Measurements from ENCODE around the gene DOCK11.
"Not testable (repeated sequence)": the region's sequence is repeated elsewhere in the genome, so short reads cannot be mapped to it uniquely, and the experiment has no call there.

Gene DOCK11

DNA sequence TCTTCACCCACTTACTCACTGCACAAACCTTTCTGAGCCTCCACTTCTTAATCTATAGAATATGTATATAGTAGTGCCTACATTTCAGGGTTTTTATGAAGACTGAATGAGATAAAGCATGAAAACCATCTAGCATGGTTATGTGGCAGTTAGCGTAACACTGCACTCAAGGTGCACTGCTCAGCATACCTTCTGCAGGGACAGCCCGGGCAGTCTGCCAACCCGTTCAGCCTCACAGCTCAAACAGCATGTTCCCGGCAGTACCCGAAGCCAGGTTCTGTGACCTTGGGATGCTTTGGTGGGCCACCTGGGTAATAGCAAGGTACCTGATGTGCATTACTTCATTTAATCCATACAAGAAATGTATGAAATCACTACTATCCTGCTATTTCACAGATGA lies 81.4 kb downstream of the DOCK11 start:
- DNase-seq: no peak

DNA sequence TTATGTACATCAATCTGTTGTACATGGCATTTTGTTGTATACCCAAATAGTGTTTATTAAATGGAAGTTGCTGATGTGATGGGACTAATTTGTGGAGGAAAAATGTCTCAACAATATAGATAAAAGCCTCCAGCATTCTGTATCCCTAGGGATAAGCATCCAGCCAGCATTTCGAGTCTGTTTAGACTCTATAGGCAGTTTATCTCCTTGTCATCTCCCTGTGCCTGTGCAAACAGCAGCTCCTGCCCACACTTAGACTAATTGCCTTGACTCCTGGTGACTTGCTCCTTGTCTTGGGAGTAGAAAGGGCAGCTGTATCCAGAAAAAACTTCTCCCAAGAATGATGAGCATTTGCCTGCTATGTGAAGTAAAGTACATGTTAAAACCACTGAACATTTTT lies 83.8 kb downstream of the DOCK11 start:
- DNase-seq: no peak

DNA sequence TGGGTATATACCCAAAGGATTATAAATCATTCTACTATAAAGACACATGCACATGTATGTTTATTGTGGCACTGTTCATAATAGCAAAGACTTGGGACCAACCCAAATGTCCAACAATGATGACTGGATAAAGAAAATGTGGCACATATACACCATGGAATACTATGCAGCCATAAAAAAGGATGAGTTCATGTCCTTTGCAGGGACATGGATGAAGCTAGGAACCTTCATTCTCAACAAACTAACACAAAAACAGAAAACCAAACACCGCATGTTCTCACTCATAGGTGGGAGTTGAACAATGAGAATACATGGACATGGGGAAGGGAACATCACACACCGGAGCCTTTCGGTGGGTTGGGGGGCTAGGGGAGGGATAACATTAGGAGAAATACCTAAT lies 87.3 kb downstream of the DOCK11 start:
- not testable (repeated sequence) for DNase-seq

DNA sequence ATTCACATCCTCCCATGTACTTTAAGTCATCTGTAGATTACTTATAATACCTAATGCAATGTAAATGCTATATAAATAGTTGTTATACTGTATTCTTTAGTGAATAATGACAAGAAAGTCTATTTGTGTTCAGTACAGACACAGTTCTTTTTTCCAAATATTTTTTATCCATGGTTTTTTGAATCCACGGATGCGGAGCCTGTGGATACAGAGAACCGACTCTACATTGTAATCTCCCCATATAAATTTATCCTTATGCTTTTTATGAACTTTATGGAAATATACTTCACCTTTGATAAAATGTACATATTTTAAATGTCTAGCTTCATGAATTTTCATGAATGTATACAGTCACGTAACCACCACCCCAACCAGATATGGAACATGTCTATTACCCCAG lies 88.2 kb downstream of the DOCK11 start:
- no peak for DNase-seq

DNA sequence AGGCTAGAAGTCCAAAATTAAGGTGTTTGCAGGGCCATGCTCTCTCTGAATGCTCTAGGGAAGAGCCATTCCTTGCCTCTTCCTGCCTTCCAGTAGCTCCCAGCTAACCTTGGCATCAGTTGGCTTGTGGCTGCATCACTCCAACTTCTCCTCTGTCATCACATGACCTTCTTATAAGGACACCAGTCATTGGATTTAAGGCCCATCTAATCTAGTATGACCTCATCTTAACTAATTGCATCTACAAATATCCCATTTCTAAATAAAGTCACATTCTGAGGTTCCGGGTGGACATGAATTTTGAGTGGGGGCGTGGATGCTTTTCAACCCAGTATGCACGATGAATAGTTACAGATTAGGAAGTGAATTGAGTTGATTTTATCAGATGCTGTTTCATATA lies 89.7 kb downstream of the DOCK11 start:
- no peak for DNase-seq

DNA sequence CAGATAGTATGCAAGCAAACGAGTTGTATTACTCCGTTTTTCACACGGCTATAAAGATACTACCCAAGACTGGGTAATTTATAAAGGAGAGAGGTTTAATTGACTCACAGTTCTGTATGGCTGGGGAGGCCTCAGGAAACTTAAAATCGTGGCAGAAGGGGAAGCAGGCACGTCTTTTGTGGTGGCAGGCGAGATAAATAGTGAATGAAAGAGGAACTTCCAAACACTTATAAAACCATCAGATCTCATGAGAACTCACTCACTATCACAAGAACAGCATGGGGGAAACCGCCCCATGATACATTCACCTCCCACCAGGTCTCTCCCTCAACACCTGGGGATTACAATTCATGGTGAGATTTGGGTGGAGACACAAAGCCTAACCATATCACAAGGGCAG lies 90.6 kb downstream of the DOCK11 start:
- DNase-seq: not testable (repeated sequence)

DNA sequence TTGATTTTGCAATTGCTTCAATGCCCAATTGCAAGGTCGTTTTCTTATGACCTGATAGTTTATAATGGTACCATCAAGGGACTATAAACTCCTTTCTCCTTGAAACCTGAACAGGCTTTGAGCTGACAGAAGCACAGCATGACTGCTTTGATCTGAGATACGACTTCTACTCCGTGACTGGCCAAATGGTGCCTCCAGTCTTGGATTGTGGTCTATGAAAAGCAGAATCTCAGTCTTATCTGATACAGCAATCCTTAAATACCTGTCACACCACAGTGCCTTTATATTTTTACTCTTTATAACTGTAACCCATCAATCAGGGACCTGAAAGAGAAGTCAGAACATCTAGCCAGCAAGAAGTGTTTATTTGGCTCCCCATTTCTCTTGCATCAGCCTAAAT lies 93.1 kb downstream of the DOCK11 start:
- DNase-seq: no peak

DNA sequence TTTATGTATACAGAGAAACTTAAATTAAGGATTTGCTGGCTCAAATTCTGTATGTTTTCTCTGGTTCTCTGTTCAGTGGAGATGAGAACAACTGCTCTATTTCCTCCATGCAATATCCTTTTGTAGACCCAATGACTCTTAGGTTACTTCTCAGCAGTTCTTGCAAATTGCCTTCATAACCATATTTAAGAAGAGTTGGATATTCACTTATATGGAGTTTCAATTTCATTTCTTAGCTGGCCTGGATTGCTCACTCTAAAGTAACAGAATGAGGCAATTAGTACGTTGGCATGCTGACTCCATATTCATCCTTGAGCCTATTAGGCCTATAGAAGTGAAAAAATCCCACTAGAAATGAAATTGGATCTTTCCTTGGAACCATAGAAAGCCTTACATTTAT lies 93.6 kb downstream of the DOCK11 start:
- no peak for DNase-seq

DNA sequence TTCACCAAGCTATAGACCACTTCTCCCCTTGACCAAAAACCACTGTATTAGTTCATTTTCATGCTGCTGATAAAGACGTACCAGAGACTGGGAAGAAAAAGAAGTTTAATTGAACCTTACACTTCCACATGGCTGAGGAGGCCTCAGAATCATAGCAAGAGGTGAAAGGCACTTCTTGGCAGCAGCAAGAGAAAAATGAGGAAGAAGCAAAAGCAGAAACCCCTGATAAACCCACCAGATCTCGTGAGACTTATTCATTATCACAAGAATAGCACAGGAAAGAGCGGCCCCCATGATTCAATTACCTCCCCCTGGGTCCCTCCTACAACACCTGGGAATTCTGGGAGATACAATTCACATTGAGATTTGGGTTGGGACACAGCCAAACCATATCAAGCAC lies 97.8 kb downstream of the DOCK11 start:
- no peak for DNase-seq

DNA sequence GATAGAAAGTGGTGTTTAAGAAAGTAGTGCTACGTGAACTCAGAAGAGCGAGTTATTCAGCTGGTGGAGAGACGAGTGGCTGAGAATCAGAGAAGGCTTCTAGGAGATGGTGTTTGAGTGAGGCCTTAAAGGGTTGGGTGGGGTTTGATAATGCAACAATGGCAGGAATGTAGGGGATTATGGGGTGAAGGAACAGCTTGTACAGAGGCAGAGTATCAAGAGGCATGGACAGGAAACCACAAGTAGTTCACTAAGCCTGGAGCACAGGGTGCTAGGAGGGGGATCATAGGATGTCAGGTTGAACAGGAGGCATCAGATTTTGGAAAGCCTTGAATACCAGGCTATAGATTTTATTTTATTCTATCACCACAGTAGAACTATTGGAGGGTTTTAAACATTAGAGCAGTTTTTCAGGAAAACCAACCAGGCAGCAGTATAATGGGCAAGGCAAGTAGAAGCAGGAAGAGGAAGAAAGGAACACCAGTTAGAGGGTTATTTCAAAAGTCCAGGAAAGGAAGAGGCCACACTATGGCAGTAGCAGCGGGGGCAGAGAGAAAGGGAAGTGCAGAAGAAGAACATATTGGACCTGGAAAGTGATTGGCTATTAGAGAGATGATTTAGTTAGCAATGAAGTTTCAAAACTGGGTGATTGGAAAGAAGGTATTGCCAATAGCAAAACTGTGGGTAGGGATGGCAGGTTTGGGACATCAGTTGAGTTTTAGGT lies 99.2 kb downstream of the DOCK11 start:
- DNase-seq: peak; percentile 6

DNA sequence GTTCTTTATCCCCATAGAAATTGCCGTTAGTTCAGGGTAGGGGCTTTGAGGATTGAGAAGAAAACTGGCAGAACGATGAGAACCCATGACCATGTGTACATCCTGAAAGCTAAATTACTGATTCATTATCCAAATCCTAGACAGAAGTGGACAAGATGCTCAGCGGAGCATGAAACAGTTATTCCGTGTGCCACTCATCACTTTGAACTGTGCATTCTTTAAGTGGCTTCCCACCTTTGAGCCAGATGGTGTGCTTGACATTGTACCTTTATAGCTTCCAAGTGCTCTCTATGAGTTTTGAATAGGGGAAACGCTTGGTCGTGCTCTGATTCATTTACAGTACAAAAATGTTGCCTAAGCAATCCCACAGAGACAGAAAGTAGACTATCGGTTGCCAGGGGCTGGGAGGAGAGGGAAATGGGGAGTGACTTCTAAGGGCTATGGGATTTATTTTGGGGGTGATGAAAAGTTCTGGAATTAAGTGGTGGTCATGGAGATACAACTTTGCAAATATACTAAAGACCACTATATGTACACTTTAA lies 100.0 kb downstream of the DOCK11 start:
- DNase-seq: no peak

DNA sequence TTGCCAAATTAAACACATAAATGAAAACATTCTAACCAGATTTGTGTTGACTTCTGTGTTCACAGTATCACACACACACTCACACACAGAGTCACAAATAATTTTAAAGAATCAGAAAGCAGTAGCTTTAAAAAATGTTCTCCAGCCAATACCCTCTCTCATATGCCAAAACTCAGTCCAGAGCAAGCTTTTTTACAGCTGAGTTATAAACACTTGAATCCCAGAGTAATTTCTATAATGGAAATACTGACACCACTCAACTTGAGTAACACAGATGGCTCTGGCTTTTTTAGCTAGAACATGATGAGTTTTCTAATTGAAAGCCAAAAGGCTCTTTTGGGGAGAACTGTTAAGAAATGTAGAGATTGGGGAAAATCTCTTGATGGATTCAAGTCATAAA lies 100.8 kb downstream of the DOCK11 start:
- no peak for DNase-seq

DNA sequence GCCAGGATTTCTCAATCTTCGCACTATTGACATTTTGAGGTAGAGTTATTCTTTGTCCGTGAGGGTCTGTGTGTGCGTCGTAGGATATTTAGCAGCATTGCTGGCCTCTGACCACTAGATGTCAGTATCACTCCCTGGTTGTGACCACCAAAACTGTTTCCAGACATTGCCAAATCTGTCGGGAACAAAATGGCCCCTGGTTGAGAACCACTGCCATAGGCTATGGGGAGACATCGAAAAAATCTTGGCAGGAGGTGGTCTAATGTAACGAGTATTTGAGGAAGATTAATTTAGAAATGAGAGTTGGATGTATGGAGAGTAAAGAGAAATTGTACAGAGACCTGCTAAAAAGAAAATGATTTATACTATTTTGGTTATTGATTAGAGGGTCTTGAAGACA lies 108.4 kb downstream of the DOCK11 start:
- DNase-seq: peak; percentile 57

DNA sequence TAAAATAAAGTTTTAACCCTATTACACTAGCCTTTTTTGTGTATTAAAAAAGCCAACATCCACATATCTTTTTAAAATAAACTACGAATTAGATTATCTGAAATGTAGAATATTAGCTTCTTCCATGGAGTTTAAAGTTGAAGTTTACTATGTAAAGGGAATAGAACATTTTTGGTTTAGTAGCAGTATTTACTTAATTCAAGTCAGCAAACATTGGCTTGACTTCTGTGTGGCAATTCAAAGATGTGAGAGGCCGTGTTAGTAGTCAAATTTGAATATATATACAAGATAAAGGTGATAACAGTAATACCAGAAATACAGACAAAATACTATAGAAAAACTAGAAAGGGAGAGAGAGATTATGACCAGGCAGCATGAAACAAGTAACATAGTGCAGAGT lies 116.7 kb downstream of the DOCK11 start:
- DNase-seq: no peak

DNA sequence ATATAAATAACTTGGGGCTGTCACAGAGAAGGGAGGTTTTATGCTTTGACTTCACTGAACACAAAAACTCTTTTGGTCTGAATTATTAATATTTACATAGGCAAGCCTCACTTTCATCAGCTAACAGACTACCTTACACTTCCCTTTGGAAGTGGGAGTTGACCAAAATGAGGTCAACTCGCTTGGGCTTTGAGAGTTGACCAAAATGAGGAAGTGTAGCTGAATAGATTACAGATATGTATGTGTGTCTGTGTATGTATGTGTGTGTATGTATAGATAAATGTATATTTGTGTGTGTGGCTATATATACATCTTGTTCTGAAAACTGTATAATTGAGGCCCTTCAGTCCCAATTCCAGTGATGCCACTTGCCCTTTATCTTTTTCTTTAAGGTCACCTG lies 118.5 kb downstream of the DOCK11 start:
- DNase-seq: no peak

DNA sequence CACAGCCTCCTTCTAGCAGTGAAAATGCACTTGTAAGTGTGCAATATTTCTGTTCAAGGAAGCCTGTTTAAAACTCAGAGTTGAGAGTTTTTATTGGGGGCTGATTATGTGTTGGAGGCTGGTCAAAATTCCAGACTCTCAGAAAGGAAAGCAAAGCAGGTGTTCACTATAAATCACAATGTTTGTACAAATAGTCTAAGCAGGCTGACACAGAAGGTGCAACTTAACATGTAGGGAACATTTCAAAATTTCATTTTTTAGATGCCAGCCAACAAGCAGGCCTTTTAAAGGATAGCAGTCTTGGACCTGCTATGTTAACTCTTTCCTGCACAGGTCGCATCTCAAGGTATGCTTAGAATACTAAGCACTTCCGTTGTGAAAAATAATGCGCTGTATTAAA lies 119.5 kb downstream of the DOCK11 start:
- no peak for DNase-seq

DNA sequence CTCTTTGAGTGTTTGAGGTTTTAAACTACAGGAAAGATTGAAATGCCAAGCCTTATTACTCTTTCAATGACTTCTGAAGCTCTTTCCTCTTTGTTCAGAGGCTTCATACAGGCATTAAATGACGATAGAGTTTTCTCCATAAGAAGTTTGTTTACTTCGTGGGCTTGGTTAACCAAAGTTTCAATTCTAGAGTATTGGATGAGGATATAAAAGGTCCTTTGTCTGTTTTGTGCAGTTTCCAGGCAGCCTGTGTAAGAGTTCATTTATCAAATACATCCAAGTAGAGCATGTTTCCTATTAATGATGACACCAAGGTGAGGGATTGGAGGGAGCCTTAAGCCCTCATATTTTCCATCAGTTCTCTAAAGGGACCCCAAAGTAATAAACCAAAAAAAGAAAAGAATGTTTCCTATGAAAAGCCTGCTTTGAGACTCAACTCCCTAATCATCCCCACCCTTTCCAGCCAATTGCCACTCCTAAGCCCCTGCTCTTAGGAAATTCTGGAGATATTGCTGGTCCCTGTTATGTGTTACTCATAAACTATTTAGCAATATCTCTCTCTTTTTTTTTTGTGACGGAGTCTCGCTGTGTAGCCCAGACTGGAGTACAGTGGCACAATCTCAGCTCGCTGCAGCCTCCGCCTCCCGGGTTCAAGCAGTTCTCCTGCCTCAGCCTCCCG lies 125.6 kb downstream of the DOCK11 start:
- no peak for DNase-seq

DNA sequence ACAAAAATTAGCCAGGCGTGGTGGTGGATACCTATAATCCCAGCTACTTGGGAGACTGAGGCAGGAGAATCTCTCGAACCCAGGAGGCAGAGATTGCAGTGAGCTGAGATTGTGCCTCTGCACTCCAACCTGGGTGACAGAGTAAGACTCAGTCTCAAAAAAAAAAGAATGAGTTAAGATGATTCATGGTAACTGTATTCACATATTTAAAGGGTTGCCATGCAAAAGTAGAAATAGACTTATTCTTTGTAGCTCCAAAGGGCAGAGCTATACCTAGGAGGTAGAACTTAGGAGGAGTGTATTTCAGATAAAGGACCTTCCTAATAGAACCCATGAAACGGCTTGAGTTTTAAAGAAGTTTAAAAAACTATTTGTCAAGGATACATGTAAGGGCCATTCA lies 127.4 kb downstream of the DOCK11 start:
- no peak for DNase-seq

DNA sequence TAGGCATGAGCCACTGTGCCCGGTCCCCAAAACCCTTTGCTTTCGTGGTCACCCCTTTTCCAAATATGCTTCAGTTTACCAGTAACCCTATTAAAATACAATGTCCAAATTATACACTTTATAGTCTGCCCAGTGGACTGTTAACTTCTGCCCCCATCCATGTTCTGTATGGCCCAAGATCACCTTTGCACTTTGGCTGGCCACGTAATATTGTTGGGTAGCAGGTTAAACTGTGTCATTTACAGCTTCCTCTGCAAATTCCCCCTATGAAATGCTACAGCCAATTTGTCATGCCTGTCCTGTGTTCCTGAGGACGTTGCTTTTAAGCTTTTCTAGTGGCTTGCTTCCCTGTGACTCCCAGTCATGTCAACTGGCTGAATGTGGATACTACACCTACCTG lies 130.7 kb downstream of the DOCK11 start:
- no peak for DNase-seq

DNA sequence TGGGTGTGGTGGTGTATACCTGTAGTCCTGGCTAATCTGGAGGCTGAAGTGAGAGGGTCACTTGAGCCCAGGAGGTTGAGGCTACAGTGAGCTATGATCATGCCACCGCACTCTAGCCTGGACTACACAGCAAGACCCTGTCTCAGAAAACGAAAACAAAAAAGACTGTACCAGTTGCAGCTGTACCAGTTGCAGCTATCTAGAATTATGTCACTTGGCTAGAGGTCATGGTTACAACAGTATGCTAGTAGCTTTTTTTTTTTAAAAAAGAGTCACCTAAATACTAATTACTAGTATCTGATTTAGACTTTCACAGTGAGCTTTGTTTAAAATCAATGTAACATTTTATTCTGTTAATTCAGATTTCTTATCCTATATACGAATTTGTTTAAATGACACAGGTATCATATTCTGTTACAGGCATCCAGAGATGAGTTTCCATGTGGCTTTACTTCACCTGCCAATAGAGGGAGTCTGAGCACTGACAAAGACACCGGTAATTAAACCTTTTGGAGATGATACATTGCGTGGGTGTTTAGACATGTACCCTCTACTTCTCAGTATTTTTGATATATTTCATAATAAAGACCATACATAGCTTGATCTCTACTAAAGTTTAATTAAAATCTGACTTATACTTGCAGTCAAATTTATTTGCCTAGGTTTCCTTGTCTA lies 131.6 kb downstream of the DOCK11 start:
- DNase-seq: no peak

DNA sequence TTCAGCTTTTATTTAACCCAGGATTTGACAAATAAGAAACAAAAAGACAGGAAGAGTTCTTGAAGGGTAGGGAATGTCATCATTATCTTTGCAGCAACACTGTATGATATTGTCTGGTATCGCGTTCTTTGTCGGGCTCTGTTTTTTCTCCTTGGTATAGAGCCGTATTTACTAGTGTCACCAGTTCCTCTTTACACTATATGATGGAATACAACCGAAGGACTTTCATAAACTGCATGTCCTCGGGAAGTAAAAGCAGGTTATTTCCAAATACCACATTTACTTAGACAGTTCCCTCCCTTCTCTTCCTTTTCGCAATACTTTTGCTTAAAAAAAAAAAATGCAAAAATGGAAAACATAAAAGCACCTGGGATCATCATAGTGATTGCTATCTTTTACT lies 135.2 kb downstream of the DOCK11 start:
- DNase-seq: no peak

DNA sequence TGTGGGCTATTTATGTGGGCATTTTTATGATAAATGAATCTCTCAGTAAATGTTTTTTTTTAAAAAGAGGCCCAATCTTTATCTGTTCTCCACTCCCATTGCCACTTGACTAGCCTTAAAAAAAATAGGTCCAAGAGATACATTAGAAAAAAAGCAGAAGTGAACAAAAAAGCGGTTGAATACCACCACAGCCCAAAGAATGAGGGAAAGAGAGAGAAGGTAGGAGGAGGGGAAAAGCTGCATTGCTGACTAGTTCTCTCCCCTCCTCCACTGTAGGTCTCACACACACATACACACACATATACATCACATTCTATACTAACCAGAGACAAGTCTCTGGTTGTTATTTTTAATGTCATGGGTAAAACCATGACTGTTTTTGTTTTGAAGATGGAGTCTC lies 136.0 kb downstream of the DOCK11 start:
- no peak for DNase-seq

DNA sequence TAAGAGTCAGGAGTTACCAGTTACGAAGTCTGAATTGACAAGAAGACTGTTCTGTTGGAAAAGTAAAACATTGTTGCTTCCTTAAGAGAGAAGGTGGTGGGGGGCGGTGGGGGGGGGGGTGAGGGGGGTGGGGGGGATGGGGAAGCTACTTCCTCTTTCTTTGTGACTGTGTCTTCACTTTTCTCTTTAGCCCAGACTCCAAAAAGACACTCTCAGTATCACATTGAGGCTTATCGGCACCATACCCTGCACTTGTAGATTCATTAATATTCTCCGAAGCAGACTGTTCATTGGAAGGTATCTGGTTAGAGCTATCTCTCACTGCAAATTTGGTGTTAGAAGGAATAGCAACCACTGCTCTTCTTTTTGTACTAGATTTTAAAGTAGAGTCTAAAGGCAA lies 137.2 kb downstream of the DOCK11 start:
- DNase-seq: no peak

DNA sequence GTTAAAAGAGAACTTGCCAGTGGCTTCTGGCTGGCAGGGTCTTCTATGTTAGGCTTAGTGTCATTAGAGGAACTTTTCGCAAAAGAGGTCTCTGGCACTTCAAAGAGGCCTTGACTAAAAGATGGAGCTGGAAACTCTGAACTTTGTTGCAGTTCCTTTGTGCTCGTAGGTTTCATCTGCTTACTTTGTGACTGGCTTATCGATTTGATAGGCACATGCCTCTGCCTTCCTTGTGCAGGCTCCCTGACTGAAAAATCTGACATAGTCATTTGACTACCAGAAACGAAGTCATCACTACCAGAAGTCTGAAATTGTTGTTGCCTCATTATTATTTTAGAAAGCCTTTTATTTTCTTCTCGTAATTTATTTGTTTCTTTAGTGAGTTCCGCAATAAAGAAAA lies 137.9 kb downstream of the DOCK11 start:
- no peak for DNase-seq

All from HCEC 1CT (cell line).